Karpas-422 (cell line): ENCODE results near the gene TVP23C. TPM values are rescaled to one million over a fixed set of nuclear protein-coding genes. Genes with fewer than 3 reads are reported as not detected.

ENCODE experiments used
- DNase-seq: peaks from one replicate; pipeline ENCODE4 v3.0.0-alpha.2; 2015
- H2AFZ ChIP-seq: fragments of 200-600 bp; sonication (generic); 2 replicates; pipeline ENCODE4 v1.6.1; 2014; ENCODE audit warnings: antibody characterized with exemption, low read length, mixed read lengths
- H3K27ac ChIP-seq: fragments of 200-600 bp; sonication (generic); 2 replicates; pipeline ENCODE4 v1.5.1; 2014; ENCODE audit warnings: mild to moderate bottlenecking, low read length, moderate library complexity
- H3K27me3 ChIP-seq: fragments of 200-600 bp; sonication (generic); 2 replicates; pipeline ENCODE4 v1.6.1; 2014; ENCODE audit warnings: low read length, mixed read lengths
- H3K36me3 ChIP-seq: fragments of 200-600 bp; sonication (generic); 2 replicates; pipeline ENCODE4 v1.6.1; 2014; ENCODE audit warnings: low read length, mixed read lengths; ENCODE audit not compliant: insufficient read depth
- H3K4me1 ChIP-seq: fragments of 200-600 bp; sonication (generic); 2 replicates; pipeline ENCODE4 v1.6.1; 2014; ENCODE audit warnings: mild to moderate bottlenecking, low read length, mixed read lengths
- H3K4me2 ChIP-seq: fragments of 200-600 bp; sonication (generic); 2 replicates; pipeline ENCODE4 v1.6.1; 2014; ENCODE audit warnings: low read length, low read depth, mild to moderate bottlenecking; ENCODE audit not compliant: poor library complexity, severe bottlenecking
- H3K4me3 ChIP-seq: fragments of 200-600 bp; sonication (generic); 2 replicates; pipeline ENCODE4 v1.5.1; 2014; ENCODE audit warnings: mild to moderate bottlenecking, antibody characterized with exemption, low read length, mixed read lengths
- H3K79me2 ChIP-seq: fragments of 200-600 bp; sonication (generic); 2 replicates; pipeline ENCODE4 v1.6.1; 2014; ENCODE audit warnings: mild to moderate bottlenecking, low read length, mixed read lengths
- H3K9ac ChIP-seq: fragments of 200-600 bp; sonication (generic); 2 replicates; pipeline ENCODE4 v1.6.0; 2014; ENCODE audit warnings: low read length
- H3K9me2 ChIP-seq: fragments of 200-600 bp; sonication (generic), shearing (Covaris generic); replicated peaks from 2 replicates; pipeline ENCODE4 v1.6.0; 2014; ENCODE audit warnings: mild to moderate bottlenecking, low read length, moderate library complexity; ENCODE audit not compliant: insufficient read depth
- H3K9me3 ChIP-seq: fragments of 300-700, 200-600 bp; sonication (generic); 2 replicates; pipeline ENCODE4 v1.6.1; 2014; ENCODE audit warnings: low read length, mixed read lengths
- H4K20me1 ChIP-seq: fragments of 200-600 bp; sonication (generic); 2 replicates; pipeline ENCODE4 v1.6.1; 2014; ENCODE audit warnings: mild to moderate bottlenecking, antibody characterized with exemption, low read length, low read depth; ENCODE audit not compliant: insufficient read depth
- total RNA-seq: library from RNA; depleted of rRNA; stranded (reverse); fragments of >200 nt; shearing (Covaris generic); gene quantifications from 2 replicates; pipeline ENCODE4 v1.2.3, GENCODE V29; 2014; ENCODE audit warnings: low replicate concordance

Gene TVP23C
- total RNA-seq, 1 experiment from 2014 or later: 13.8 TPM

DNA sequence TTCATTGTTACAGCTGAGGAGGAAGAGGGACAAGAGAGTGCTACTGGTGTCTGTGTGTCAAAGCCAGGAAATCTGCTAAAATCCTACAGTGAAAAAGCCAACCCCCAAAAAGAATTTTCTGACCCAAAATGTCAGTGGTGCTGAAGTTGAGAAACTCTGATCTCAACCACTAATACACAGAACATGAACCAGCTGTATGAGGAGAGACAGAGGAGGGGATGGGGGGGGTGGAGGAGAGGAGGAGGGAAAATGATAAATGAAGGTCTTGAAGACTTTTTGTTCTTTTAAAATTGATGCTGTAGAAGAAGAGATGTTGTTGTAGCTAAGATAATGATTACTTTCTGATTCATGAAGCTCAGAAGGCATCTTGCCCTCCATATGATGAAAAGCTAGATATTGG is 68.5 kb downstream of the TVP23C start:
- Histone ChIP-seq H3K4me1 (no peaks in the 10 kb centered on the region), H3K36me3 (no peaks in the 10 kb centered on the region), H3K4me2 (no peak overlapping the region), H3K9me3 (no peaks in the 10 kb centered on the region), H3K4me3 (no peak overlapping the region), H3K9ac (no peak overlapping the region), H3K9me2 (no peaks in the 10 kb centered on the region), H3K27ac (no peak overlapping the region), H2AFZ (no peak overlapping the region), H4K20me1 (no peaks in the 10 kb centered on the region), H3K27me3 (no peaks in the 10 kb centered on the region), H3K79me2 (no peaks in the 10 kb centered on the region)
- no peak for DNase-seq

DNA sequence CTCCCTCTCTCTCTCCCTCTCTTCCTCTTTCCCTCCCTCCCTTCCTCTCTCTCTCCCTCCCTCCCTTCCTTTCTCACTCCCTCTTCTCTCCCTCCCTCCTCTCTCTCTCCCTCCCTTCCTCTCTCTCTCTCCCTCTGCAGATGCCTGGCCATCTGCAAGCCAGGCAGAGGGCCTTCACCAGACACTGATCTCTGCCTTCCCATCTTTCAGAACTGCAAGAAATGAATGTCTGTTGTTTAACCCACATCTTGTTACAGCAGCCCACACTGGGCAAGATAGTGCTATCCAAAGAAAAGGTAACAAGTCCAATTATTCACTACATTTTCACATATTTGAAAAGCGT is 69.6 kb downstream of the TVP23C start:
- Histone ChIP-seq H3K36me3 (no peaks in the 10 kb centered on the region), H3K79me2 (no peaks in the 10 kb centered on the region), H3K4me2 (no peak overlapping the region), H3K4me1 (no peaks in the 10 kb centered on the region), H3K27ac (no peak overlapping the region), H3K9ac (no peak overlapping the region), H3K4me3 (no peak overlapping the region), H3K9me3 (no peaks in the 10 kb centered on the region), H3K9me2 (no peaks in the 10 kb centered on the region), H2AFZ (no peak overlapping the region), H3K27me3 (no peaks in the 10 kb centered on the region), H4K20me1 (no peaks in the 10 kb centered on the region)
- no peak for DNase-seq

DNA sequence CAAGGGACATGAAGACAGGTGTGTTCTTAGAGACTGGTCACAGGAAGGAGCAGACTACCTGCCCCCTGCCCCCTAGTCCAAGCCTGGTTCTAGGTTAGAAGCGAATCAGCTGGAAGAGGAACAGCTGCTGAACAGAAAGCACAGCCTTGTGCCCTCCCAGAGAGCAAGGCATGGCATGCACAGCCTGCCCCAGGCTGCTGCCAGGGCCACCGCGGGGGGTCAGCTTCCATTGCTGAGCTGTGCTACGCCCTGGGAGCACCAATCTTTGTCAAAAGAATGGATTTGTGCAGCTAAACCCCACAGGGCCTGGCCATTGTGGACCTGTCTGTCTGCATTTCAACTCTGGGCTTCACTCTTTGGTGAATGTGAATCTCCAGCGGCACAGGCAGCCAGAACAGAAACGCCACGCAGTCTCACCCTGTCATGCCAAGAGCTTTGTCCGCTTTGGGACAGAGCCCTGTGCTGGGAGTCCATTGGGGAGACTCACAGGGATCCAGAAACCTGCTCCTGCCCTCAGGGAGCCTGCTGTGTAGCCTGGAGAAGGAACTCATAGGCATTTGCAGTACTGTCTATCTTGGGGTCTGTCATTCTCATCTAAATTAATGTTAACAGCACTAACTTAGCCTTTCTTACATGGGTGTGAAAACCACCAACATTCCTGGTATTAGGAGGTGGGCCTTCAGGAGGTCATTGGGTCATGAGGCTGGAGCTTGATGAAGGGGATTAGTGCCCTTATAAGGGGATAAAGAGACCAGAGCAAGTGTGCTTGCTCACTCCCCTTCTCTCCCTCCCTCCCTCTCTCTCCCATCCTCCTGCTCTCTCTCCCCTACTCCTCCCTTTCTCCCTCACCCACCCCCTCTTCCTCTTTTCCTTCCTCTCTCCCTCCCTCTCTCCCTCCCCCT is 70.2 kb downstream of the TVP23C start:
- no peak overlapping the region for H2AFZ ChIP-seq
- no peaks in the 10 kb centered on the region for H3K27me3 ChIP-seq
- H3K4me2 ChIP-seq: no peak overlapping the region
- no peaks in the 10 kb centered on the region for H3K79me2 ChIP-seq
- no peaks in the 10 kb centered on the region for H3K4me1 ChIP-seq
- no peak for DNase-seq
- H4K20me1 ChIP-seq: no peaks in the 10 kb centered on the region
- no peak overlapping the region for H3K27ac ChIP-seq
- H3K9ac ChIP-seq: no peak overlapping the region
- H3K36me3 ChIP-seq: no peaks in the 10 kb centered on the region
- H3K4me3 ChIP-seq: no peak overlapping the region
- no peaks in the 10 kb centered on the region for H3K9me2 ChIP-seq
- no peaks in the 10 kb centered on the region for H3K9me3 ChIP-seq

DNA sequence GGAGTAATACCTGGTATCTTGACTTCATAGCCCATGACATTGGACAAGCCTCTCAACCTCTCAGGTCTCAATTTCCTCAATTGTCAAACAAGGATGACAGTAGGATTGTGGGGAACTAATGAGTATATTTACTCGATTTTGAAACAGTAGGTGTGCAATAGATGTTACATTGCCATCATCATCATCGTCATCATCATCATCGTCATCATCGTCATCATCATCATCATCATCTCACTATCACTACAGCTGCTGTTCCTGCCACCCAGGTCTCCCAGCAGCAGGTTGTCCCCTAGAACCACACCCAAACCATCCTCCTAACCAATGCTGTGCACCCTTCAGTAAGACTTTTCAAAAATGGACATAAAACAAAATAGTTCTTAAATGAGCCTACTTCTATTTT is 71.1 kb downstream of the TVP23C start:
- Histone ChIP-seq H3K9me2 (no peaks in the 10 kb centered on the region), H3K27me3 (no peaks in the 10 kb centered on the region), H3K9ac (no peak overlapping the region)

DNA sequence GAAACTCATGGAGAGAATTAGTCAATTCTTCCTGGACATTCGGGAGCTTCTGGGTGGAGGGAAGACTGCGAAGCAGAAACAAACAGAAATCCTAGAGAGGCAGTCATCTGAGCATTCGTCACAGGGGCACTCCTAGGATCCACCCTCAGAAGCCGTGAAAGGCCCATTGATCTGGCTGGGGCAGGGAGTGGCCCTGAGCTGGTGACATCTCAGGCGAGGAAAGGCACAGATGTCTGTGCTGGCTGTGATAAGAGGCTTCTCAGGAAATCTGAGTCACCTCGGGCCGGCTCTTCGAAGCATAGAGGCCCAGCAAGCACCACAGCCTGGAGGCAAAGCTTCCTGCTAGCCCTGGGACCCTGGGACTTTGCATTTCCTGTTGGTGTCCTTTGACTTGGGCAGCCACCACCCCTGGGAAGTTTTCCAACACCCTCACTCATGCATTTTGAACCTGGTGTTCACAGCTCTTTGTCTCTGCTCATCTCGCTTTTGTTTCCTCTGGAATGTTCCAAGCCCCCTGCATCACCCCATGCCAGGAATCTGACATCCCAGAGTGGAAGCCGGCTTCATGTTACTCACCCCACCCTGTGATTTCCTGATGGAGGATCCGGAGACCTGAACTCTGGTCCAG is 72.5 kb downstream of the TVP23C start:
- no peak overlapping the region for H3K9ac ChIP-seq
- H3K27me3 ChIP-seq: no peaks in the 10 kb centered on the region
- no peak overlapping the region for H3K27ac ChIP-seq
- no peak for DNase-seq
- no peaks in the 10 kb centered on the region for H3K4me1 ChIP-seq
- H3K9me3 ChIP-seq: no peaks in the 10 kb centered on the region
- H3K4me3 ChIP-seq: no peak overlapping the region
- no peak overlapping the region for H2AFZ ChIP-seq
- no peak overlapping the region for H3K4me2 ChIP-seq
- no peaks in the 10 kb centered on the region for H3K36me3 ChIP-seq
- H3K9me2 ChIP-seq: no peaks in the 10 kb centered on the region
- H4K20me1 ChIP-seq: no peaks in the 10 kb centered on the region
- no peaks in the 10 kb centered on the region for H3K79me2 ChIP-seq

More for the DNA sequence above, 71.1 kb downstream of the TVP23C start:
- Histone ChIP-seq H3K4me2 (no peak overlapping the region), H2AFZ (no peak overlapping the region), H4K20me1 (no peaks in the 10 kb centered on the region), H3K79me2 (no peaks in the 10 kb centered on the region), H3K9me3 (no peaks in the 10 kb centered on the region), H3K4me3 (no peak overlapping the region), H3K27ac (no peak overlapping the region), H3K4me1 (no peaks in the 10 kb centered on the region), H3K36me3 (no peaks in the 10 kb centered on the region)
- no peak for DNase-seq

DNA sequence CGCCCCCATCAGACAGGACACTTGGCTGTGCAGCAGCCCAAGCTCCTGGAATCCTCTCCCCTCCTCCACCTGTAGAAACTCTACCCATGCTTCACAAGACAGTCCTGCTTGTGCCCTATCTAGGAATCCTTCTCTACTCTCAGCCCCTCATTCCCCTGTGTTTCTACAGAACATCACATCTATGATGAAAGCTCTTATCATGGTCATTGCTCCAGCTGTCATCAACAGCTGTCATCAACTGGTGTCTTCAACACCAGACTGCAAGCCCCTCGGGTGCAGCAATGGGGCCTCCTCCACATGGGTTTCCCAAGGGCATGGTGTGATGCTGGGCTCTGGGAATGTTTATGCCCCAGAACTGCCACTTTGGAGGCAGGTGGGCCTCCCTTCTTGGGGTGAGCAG is 74.7 kb downstream of the TVP23C start:
- Histone ChIP-seq H3K9ac (no peak overlapping the region), H3K4me1 (peaks cover 11% of the 10 kb centered on the region), H3K4me3 (no peak overlapping the region), H3K9me2 (no peaks in the 10 kb centered on the region), H3K79me2 (no peaks in the 10 kb centered on the region), H3K36me3 (no peaks in the 10 kb centered on the region), H3K9me3 (no peaks in the 10 kb centered on the region), H3K4me2 (no peak overlapping the region), H2AFZ (no peak overlapping the region), H3K27ac (no peak overlapping the region), H4K20me1 (no peaks in the 10 kb centered on the region), H3K27me3 (no peaks in the 10 kb centered on the region)
- no peak for DNase-seq

DNA sequence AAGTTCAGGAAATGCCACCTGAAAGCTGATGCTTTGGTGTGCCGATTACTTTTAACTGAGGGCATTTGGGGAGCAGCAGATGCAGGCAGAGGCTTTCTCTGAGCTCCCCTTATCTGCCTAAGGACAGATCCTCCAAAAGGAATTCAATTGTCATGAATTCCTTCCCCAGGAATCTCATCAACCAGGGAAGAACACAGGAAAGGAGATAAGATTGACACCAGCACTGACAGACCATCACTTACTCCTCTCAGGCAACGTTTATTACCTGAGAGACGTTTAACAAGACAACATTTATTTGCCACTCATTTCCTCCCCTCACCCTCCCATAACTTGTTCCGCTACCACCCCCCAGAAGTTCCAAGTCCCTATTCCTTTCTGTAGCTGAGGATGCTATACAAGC is 78.2 kb downstream of the TVP23C start:
- Histone ChIP-seq H3K27ac (no peak overlapping the region), H3K9me3 (no peaks in the 10 kb centered on the region), H3K9me2 (no peaks in the 10 kb centered on the region), H3K79me2 (no peaks in the 10 kb centered on the region), H2AFZ (no peak overlapping the region), H3K4me3 (no peak overlapping the region), H3K27me3 (no peaks in the 10 kb centered on the region), H3K9ac (no peak overlapping the region), H3K4me2 (no peak overlapping the region), H3K4me1 (peaks cover 11% of the 10 kb centered on the region), H3K36me3 (no peaks in the 10 kb centered on the region), H4K20me1 (no peaks in the 10 kb centered on the region)
- DNase-seq: no peak

DNA sequence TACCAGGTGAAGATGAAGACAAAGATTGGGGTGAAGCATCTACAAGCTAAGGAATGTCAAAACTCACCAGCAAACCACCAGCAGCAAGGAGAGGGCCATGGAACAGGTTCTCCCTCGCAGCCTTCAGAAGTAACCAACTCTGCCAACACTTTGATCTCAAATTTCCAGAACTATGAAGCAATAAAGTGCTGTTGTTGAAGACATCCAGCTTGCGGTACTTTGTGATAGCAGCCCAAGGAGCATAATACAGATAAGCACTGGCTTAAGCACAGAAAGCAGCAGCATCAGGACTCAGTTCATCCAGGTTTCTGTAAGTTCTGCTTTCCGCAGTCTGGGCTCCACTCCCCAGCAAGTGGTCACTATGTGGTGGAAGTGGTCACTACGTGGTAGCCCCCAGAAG is 79.9 kb downstream of the TVP23C start:
- Histone ChIP-seq H3K4me1 (peaks cover 11% of the 10 kb centered on the region), H2AFZ (no peak overlapping the region), H3K9me3 (no peaks in the 10 kb centered on the region), H3K4me3 (no peak overlapping the region), H3K4me2 (no peak overlapping the region), H3K36me3 (no peaks in the 10 kb centered on the region), H3K79me2 (no peaks in the 10 kb centered on the region), H3K9ac (no peak overlapping the region), H3K27me3 (no peaks in the 10 kb centered on the region), H3K9me2 (no peaks in the 10 kb centered on the region), H4K20me1 (no peaks in the 10 kb centered on the region), H3K27ac (no peak overlapping the region)
- DNase-seq: no peak
